ENCODE data around the gene OSBPL10.

- no peak for TF ChIP-seq CTCF (IDR thresholded peaks at IDR 0.05)
- TF ChIP-seq POLR2A (IDR thresholded peaks at IDR 0.05) = no peak
Measured at GRCh38 chr3:31725568-31725967, 255.5 kb downstream of the OSBPL10 start.

Measured in lower leg skin (tissue), 3 donors.